Gastroesophageal sphincter (tissue), 4 donors: ENCODE results near the gene IREB2. TPM values are rescaled to one million over a fixed set of nuclear protein-coding genes. Genes with fewer than 3 reads are reported as not detected.

ENCODE experiments used
- ATAC-seq: fragments of 150-250 bp; one replicate; pipeline ENCODE4 v1.9.1; 2016; ENCODE audit warnings: mild to moderate bottlenecking, moderate library complexity
- H3K27ac ChIP-seq, 4 donors: fragments of 200-600 bp; sonication (generic) in 3 of 4; 1 replicate in 3 of 4; 2 replicates in 1 of 4; pipeline ENCODE4 v1.5.1; 2016 to 2019
- H3K27me3 ChIP-seq: fragments of 200-600 bp; sonication (generic); one replicate; pipeline ENCODE4 v1.5.1; 2019
- H3K36me3 ChIP-seq, 2 donors: fragments of 200-600 bp; sonication (generic); one replicate each; pipeline ENCODE4 v1.5.1; 2019; ENCODE audit warnings: control low read depth in 1 of 2
- H3K4me1 ChIP-seq, 3 donors: fragments of 200-600 bp; sonication (generic); 1 replicate in 2 of 3; 2 replicates in 1 of 3; pipeline ENCODE4 v1.5.1; 2016 to 2019; ENCODE audit warnings: control low read depth in 2 of 3
- H3K4me3 ChIP-seq, 2 donors: fragments of 200-600 bp; sonication (generic); one replicate each; pipeline ENCODE4 v1.5.1; 2019; ENCODE audit warnings: mild to moderate bottlenecking in 1 of 2, moderate library complexity in 1 of 2
- H3K9me3 ChIP-seq, 3 donors: fragments of 200-600 bp; sonication (generic); one replicate each; pipeline ENCODE4 v1.5.1; 2017 to 2019; ENCODE audit warnings: control low read depth in 2 of 3
- CTCF ChIP-seq, 4 experiments: fragments of 200-600 bp in 2 of 4; fragments of 450-650 bp in 2 of 4; sonication (generic) in 1 of 4; IDR thresholded peaks; one replicate each; pipeline ENCODE4 v1.5.1; 2017 to 2019; ENCODE audit warnings: antibody characterized with exemption in 4 of 4, mild to moderate bottlenecking in 2 of 4, moderate library complexity in 2 of 4
- EP300 ChIP-seq: sonication (generic); formaldehyde crosslinking; IDR thresholded peaks from one replicate; pipeline ENCODE4 v1.6.1; 2017; ENCODE audit warnings: antibody characterized with exemption, mild to moderate bottlenecking
- POLR2A ChIP-seq, 2 donors: fragments of 450-650 bp; IDR thresholded peaks; one replicate each; pipeline ENCODE4 v1.6.1; 2017; ENCODE audit warnings: antibody characterized with exemption in 2 of 2, mild to moderate bottlenecking in 2 of 2, moderate library complexity in 1 of 2
- POLR2AphosphoS5 ChIP-seq: sonication (generic); formaldehyde crosslinking; IDR thresholded peaks from one replicate; pipeline ENCODE4 v1.6.1; 2017; ENCODE audit warnings: antibody characterized with exemption
- WGBS, 2 donors: methylation state at CpG; one replicate each; pipeline ENCODE4 v1.1.5; 2018; ENCODE audit warnings: low coverage in 1 of 2; 5-methylcytosine and 5-hydroxymethylcytosine counted together
- total RNA-seq, 4 donors: library from RNA; depleted of rRNA; stranded (reverse); fragments of >200 nt; gene quantifications; one replicate each; pipeline ENCODE4 v1.1.0, GENCODE V29; 2016

IREB2 gene
- total RNA-seq, 4 donors from 2014 or later = 16.9 to 33.5 (median 25.9) TPM

GRCh38 chr15:78438619-78439285 is 736 bp downstream of the IREB2 start:
- Histone ChIP-seq H3K27me3 (no peaks in the 10 kb centered on the region), H3K9me3 (no peaks in the 10 kb centered on the region), H3K27ac (peak overlapping the region; percentile 84 to 96 (median 93)), H3K4me3 (peak overlapping the region; percentile 86 to 95), H3K4me1 (peaks cover 0 to 57% (median 7%) of the 10 kb centered on the region in 3 donors), H3K36me3 (peaks cover 0 to 32% of the 10 kb centered on the region in 2 donors)
- ATAC-seq = no peak
- no peak for TF ChIP-seq POLR2AphosphoS5
- TF ChIP-seq EP300 = no peak
- 0% methylated on average over 5 of the region's 23 CpGs for WGBS, 2 donors

GRCh38 chr15:78440375-78441373 is 2.7 kb downstream of the IREB2 start:
- ATAC-seq = no peak
- H3K36me3 ChIP-seq = peaks cover 0 to 51% of the 10 kb centered on the region in 2 donors
- 69 to 77% methylated on average over 3 of the region's 3 CpGs for WGBS, 2 donors
- no peak overlapping the region for H3K27ac ChIP-seq
- H3K4me3 ChIP-seq = no peak overlapping the region
- H3K27me3 ChIP-seq = no peaks in the 10 kb centered on the region
- peaks cover 0 to 68% (median 7%) of the 10 kb centered on the region in 3 donors for H3K4me1 ChIP-seq
- TF ChIP-seq EP300 (no peak), CTCF (IDR thresholded peaks at IDR 0.05) (no peak), POLR2A (IDR thresholded peaks at IDR 0.05) (no peak), POLR2AphosphoS5 (no peak)
- no peaks in the 10 kb centered on the region for H3K9me3 ChIP-seq

DNA sequence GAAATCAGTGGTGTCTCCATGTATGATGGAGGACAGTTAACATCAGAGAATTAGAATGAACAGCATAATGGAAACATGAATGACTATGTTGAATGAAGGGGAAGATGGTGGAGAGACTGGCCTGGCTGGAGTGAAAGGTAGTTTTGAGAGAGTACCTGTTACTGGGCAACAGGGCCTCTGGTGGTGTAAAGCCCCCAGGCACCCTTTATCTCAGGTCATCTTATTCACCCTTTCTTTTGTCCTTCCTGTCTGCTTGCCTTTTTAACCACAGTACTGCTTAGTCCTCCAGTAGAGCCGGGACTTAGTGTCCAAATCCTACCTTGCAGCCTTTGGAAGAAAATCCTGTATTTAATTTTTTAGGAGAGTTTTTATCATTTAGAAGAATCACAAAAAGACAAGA is 6.2 kb downstream of the IREB2 start:
- Histone ChIP-seq H3K27me3 (no peaks in the 10 kb centered on the region), H3K9me3 (no peaks in the 10 kb centered on the region), H3K4me3 (no peak overlapping the region), H3K4me1 (peaks cover 2 to 92% (median 7%) of the 10 kb centered on the region in 3 donors), H3K27ac (no peak overlapping the region), H3K36me3 (peaks cover 0 to 73% of the 10 kb centered on the region in 2 donors)
- no peak for ATAC-seq
- TF ChIP-seq CTCF (IDR thresholded peaks at IDR 0.05) (no peak), EP300 (no peak), POLR2AphosphoS5 (no peak), POLR2A (IDR thresholded peaks at IDR 0.05) (no peak)
- 93 to 100% methylated on average over 1 of the region's 1 CpG for WGBS, 2 donors

DNA sequence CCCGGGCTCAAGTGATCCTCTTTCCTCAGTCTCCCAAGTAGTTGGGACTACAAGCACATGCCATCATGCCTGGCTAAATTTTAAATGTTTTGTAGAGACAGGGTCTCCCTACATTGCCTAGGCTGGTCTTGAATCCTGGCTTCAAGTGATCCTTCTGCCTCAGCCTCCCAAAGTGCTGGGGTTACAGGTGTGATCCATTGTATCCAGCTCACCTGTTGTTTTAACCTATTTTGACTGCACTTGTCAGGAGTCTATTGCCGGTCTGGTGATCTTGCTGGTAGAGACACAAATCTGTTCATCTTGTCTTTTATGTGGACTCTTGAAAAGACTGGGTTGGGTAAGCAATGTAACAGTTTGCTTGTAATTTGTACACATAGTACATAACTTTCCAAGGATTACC is 7.9 kb downstream of the IREB2 start:
- ATAC-seq = no peak
- Histone ChIP-seq H3K27ac (no peak overlapping the region), H3K4me1 (peaks cover 2 to 90% (median 7%) of the 10 kb centered on the region in 3 donors), H3K27me3 (no peaks in the 10 kb centered on the region), H3K9me3 (no peaks in the 10 kb centered on the region), H3K4me3 (no peak overlapping the region), H3K36me3 (peaks cover 0 to 62% of the 10 kb centered on the region in 2 donors)
- TF ChIP-seq EP300 (no peak), CTCF (IDR thresholded peaks at IDR 0.05) (no peak), POLR2AphosphoS5 (no peak), POLR2A (IDR thresholded peaks at IDR 0.05) (no peak)
- 90 to 92% methylated on average over 2 of the region's 2 CpGs for WGBS, 2 donors

DNA sequence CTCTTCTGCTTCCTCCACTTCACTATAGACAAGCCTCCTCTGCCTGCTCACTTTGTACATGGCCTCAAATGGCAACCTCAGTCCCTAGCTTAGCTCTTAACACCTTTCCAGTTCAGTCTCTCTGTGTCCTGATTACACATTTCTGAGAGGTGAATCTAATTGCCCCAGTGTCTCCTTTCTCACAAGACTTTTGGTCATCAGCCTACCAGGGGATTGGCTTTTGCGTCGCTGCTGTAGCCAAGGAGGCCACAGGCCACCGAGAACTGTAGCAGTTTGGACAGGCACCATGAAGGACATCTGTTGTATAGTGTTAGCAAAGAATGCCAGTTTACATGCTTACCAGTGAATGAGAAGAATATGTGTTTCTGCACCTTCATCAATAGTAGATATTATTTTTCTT is 8.5 kb downstream of the IREB2 start:
- 80 to 93% methylated on average over 1 to 2 of the region's 3 CpGs for WGBS, 2 donors
- Histone ChIP-seq H3K36me3 (peaks cover 0 to 62% of the 10 kb centered on the region in 2 donors), H3K27me3 (no peaks in the 10 kb centered on the region), H3K4me3 (no peak overlapping the region), H3K9me3 (no peaks in the 10 kb centered on the region), H3K4me1 (peaks cover under 1 to 84% (median 2%) of the 10 kb centered on the region in 3 donors), H3K27ac (no peak overlapping the region)
- no peak for ATAC-seq
- no peak for TF ChIP-seq POLR2A (IDR thresholded peaks at IDR 0.05)
- no peak for TF ChIP-seq POLR2AphosphoS5
